H9 (cell line): ENCODE measurements around the gene STX2. TPM values are rescaled to one million over a fixed set of nuclear protein-coding genes. Genes with fewer than 3 reads are reported as not detected.
"Not testable (repeated sequence)": the region's sequence is repeated elsewhere in the genome, so short reads cannot be mapped to it uniquely, and the experiment has no call there.

Experiments used
- DNase-seq: peaks from one replicate; pipeline ENCODE4 v3.0.0-alpha.2; 2017
- H2AFZ ChIP-seq: one replicate; pipeline ENCODE4 v1.6.1; 2013; ENCODE audit warnings: mild to moderate bottlenecking, low read length, control low read depth, moderate library complexity
- H2AK5ac ChIP-seq: 2 replicates; pipeline ENCODE4 v1.6.1; 2013; ENCODE audit warnings: low read length, control low read depth, mixed read lengths; ENCODE audit not compliant: insufficient read length
- H2BK120ac ChIP-seq: one replicate; pipeline ENCODE4 v1.6.1; 2013; ENCODE audit warnings: low read depth, mild to moderate bottlenecking, low read length, control low read depth, inconsistent platforms; ENCODE audit not compliant: poor library complexity, severe bottlenecking
- H2BK12ac ChIP-seq: 2 replicates; pipeline ENCODE4 v1.6.1; 2013; ENCODE audit warnings: low read length, control low read depth, mixed read lengths, low read depth; ENCODE audit not compliant: insufficient read length
- H2BK15ac ChIP-seq: 2 replicates; pipeline ENCODE4 v1.6.1; 2013; ENCODE audit warnings: low read depth, low read length, control low read depth
- H2BK20ac ChIP-seq: one replicate; pipeline ENCODE4 v1.6.1; 2013; ENCODE audit warnings: low read depth, mild to moderate bottlenecking, low read length, control low read depth, inconsistent platforms; ENCODE audit not compliant: poor library complexity, severe bottlenecking
- H2BK5ac ChIP-seq: 2 replicates; pipeline ENCODE4 v1.6.1; 2013; ENCODE audit warnings: low read length, control low read depth, mixed read lengths; ENCODE audit not compliant: insufficient read length
- H3K14ac ChIP-seq: 2 replicates; pipeline ENCODE4 v1.6.1; 2013; ENCODE audit warnings: low read length, control low read depth; ENCODE audit not compliant: insufficient read depth
- H3K18ac ChIP-seq: 2 replicates; pipeline ENCODE4 v1.6.1; 2013; ENCODE audit warnings: low read depth, mild to moderate bottlenecking, mixed read lengths, low read length, control low read depth; ENCODE audit not compliant: insufficient read length
- H3K23ac ChIP-seq: 2 replicates; pipeline ENCODE4 v1.6.1; 2013; ENCODE audit warnings: low read length, control low read depth, mixed read lengths, low read depth; ENCODE audit not compliant: insufficient read length
- H3K23me2 ChIP-seq: 2 replicates; pipeline ENCODE4 v1.6.1; 2013; ENCODE audit warnings: low read depth, mild to moderate bottlenecking, mixed read lengths, low read length, control low read depth; ENCODE audit not compliant: insufficient read length, poor library complexity, severe bottlenecking
- H3K27ac ChIP-seq: 2 replicates; pipeline ENCODE4 v1.5.1; 2013; ENCODE audit warnings: low read length, control low read depth, mixed read lengths, low read depth; ENCODE audit not compliant: insufficient read length
- H3K27me3 ChIP-seq: 2 replicates; pipeline ENCODE4 v1.6.1; 2013; ENCODE audit warnings: low read length, control low read depth, inconsistent platforms; ENCODE audit not compliant: insufficient read depth
- H3K4ac ChIP-seq: 2 replicates; pipeline ENCODE4 v1.6.1; 2013; ENCODE audit warnings: low read depth, mild to moderate bottlenecking, control low read depth, inconsistent platforms, low read length, moderate library complexity
- H3K4me1 ChIP-seq: 2 replicates; pipeline ENCODE4 v1.6.1; 2013; ENCODE audit warnings: low read length, control low read depth, inconsistent platforms; ENCODE audit not compliant: insufficient read depth
- H3K4me2 ChIP-seq: 2 replicates; pipeline ENCODE4 v1.6.1; 2013; ENCODE audit warnings: low read length, control low read depth, mixed read lengths; ENCODE audit not compliant: insufficient read length, insufficient read depth
- H3K56ac ChIP-seq: 2 replicates; pipeline ENCODE4 v1.6.1; 2013; ENCODE audit warnings: low read depth, mild to moderate bottlenecking, mixed read lengths, low read length, control low read depth; ENCODE audit not compliant: insufficient read length
- H3K79me1 ChIP-seq: 2 replicates; pipeline ENCODE4 v1.6.1; 2013; ENCODE audit warnings: low read depth, mild to moderate bottlenecking, moderate library complexity, low read length, control low read depth, inconsistent platforms; ENCODE audit not compliant: insufficient read depth, poor library complexity, severe bottlenecking
- H3K79me2 ChIP-seq: 2 replicates; pipeline ENCODE4 v1.6.1; 2013; ENCODE audit warnings: low read length, control low read depth, inconsistent platforms; ENCODE audit not compliant: insufficient read depth
- H3K9ac ChIP-seq: 2 replicates; pipeline ENCODE4 v1.6.1; 2013; ENCODE audit warnings: low read length, control low read depth, mixed read lengths; ENCODE audit not compliant: insufficient read length; ENCODE audit errors: extremely low read depth
- H3K9me3 ChIP-seq: one replicate; pipeline ENCODE4 v1.6.1; 2013; ENCODE audit warnings: low read depth, low read length, inconsistent platforms; ENCODE audit not compliant: control insufficient read depth
- H3T11ph ChIP-seq: one replicate; pipeline ENCODE4 v1.6.1; 2013; ENCODE audit warnings: mild to moderate bottlenecking, low read length, control low read depth, inconsistent platforms
- H4K20me1 ChIP-seq: one replicate; pipeline ENCODE4 v1.6.1; 2013; ENCODE audit not compliant: control insufficient read depth, insufficient read length, insufficient read depth
- H4K5ac ChIP-seq: 2 replicates; pipeline ENCODE4 v1.6.1; 2013; ENCODE audit warnings: low read depth, mild to moderate bottlenecking, mixed read lengths, low read length, control low read depth; ENCODE audit not compliant: insufficient read length
- H4K8ac ChIP-seq: replicated peaks from 2 replicates; pipeline ENCODE4 v1.6.1; 2013; ENCODE audit warnings: low read length, control low read depth, mixed read lengths, low read depth; ENCODE audit not compliant: insufficient read length
- H4K91ac ChIP-seq: 2 replicates; pipeline ENCODE4 v1.6.1; 2013; ENCODE audit warnings: low read depth, mild to moderate bottlenecking, moderate library complexity, mixed read lengths, low read length, control low read depth; ENCODE audit not compliant: insufficient read length
- H3K27ac Mint-ChIP-seq, 3 experiments: 2 replicates in 2 of 3; 3 replicates in 1 of 3; pipeline ENCODE4 v1.8.0; 2020 to 2021; ENCODE audit warnings: mixed read lengths in 3 of 3, mild to moderate bottlenecking in 1 of 3, moderate library complexity in 1 of 3
- H3K27me3 Mint-ChIP-seq: 2 replicates; pipeline ENCODE4 v1.8.0; 2021; ENCODE audit warnings: low read depth, mild to moderate bottlenecking, moderate library complexity, mixed read lengths
- H3K36me3 Mint-ChIP-seq, 3 experiments: 2 replicates in 2 of 3; 3 replicates in 1 of 3; pipeline ENCODE4 v1.8.0; 2020 to 2021; ENCODE audit warnings: low read depth in 3 of 3, mixed read lengths in 3 of 3; ENCODE audit not compliant: insufficient read depth in 1 of 3
- H3K4me1 Mint-ChIP-seq, 2 experiments: 2 replicates each; pipeline ENCODE4 v1.8.0; 2020; ENCODE audit warnings: mixed read lengths in 2 of 2
- H3K4me3 Mint-ChIP-seq, 2 experiments: 2 replicates in 1 of 2; 3 replicates in 1 of 2; pipeline ENCODE4 v1.8.0; 2020 to 2021; ENCODE audit warnings: mild to moderate bottlenecking in 2 of 2, mixed read lengths in 2 of 2, moderate library complexity in 1 of 2
- H3K9me3 Mint-ChIP-seq, 2 experiments: 2 replicates in 1 of 2; 3 replicates in 1 of 2; pipeline ENCODE4 v1.8.0; 2020; ENCODE audit warnings: mild to moderate bottlenecking in 2 of 2, mixed read lengths in 2 of 2, moderate library complexity in 1 of 2
- WGBS: extraction: QIAGEN DNeasy Blood & Tissue Kit; methylation state at CpG from one replicate; pipeline ENCODE4 v1.1.7; 2013; ENCODE audit warnings: missing lambda C conversion rate, low lambda C conversion rate, mixed read lengths; ENCODE audit not compliant: insufficient read length; ENCODE audit errors: extremely low coverage; 5-methylcytosine and 5-hydroxymethylcytosine counted together
- total RNA-seq: library from RNA; stranded (reverse); gene quantifications from 2 replicates; pipeline ENCODE4 v1.2.1, GENCODE V29; 2021
- TF ChIP-seq, protein P1 (sequence below): fragments of 200-600 bp; sonication (generic); conservative IDR thresholded peaks from 3 replicates; pipeline ENCODE4 v1.8.0; 2021; ENCODE audit warnings: antibody characterized with exemption, mild to moderate bottlenecking

The STX2 gene
- total RNA-seq, 1 experiment from 2014 or later: 19.4 TPM

DNA sequence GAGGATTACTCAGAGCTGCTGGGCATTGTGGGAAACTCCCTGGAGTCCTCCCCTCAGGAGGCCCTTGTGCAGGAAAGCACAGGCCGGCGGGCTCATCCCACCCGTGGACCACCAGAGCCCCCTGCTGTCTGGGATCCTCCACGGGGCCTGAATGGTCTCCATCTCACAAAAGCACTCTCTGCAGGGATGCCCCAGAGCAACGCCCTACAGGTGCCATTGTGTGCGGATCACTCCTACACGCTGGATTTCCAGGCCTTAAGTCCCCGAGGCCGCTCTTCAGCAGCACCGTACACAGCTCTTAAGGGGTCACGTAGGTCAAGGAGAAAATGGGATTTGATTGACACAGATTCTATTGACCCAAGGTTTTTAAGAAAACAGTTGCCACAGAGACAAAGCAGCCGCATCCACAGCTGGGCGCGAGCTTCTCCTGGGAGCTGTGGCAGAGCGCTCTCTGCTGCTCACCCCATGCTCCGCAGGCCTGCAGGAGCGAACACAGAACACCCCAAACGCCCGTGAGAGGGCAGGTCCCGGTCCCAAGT, 86.3 kb downstream of the STX2 start:
- TF ChIP-seq, protein P1, sequence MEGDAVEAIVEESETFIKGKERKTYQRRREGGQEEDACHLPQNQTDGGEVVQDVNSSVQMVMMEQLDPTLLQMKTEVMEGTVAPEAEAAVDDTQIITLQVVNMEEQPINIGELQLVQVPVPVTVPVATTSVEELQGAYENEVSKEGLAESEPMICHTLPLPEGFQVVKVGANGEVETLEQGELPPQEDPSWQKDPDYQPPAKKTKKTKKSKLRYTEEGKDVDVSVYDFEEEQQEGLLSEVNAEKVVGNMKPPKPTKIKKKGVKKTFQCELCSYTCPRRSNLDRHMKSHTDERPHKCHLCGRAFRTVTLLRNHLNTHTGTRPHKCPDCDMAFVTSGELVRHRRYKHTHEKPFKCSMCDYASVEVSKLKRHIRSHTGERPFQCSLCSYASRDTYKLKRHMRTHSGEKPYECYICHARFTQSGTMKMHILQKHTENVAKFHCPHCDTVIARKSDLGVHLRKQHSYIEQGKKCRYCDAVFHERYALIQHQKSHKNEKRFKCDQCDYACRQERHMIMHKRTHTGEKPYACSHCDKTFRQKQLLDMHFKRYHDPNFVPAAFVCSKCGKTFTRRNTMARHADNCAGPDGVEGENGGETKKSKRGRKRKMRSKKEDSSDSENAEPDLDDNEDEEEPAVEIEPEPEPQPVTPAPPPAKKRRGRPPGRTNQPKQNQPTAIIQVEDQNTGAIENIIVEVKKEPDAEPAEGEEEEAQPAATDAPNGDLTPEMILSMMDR: peak; percentile 62
- H3K27ac Mint-ChIP-seq: no peak overlapping the region
- Histone ChIP-seq H2BK120ac (no peak overlapping the region), H2AK5ac (no peak overlapping the region), H3K4me2 (no peak overlapping the region), H3T11ph (no peak overlapping the region), H2BK5ac (no peak overlapping the region), H3K9ac (no peak overlapping the region), H3K27ac (no peak overlapping the region), H2AFZ (no peak overlapping the region), H3K79me2 (no peaks in the 10 kb centered on the region), H3K23me2 (no peaks in the 10 kb centered on the region), H3K23ac (no peak overlapping the region), H4K91ac (no peak overlapping the region), H2BK15ac (no peak overlapping the region), H2BK20ac (no peak overlapping the region), H3K14ac (no peak overlapping the region), H3K18ac (no peak overlapping the region), H3K79me1 (no peaks in the 10 kb centered on the region), H4K8ac (no peak overlapping the region), H4K5ac (no peak overlapping the region), H3K4me1 (0 out of 2 replicates have a peak, but pooled peaks cover 2% of the 10 kb centered on the region), H2BK12ac (no peak overlapping the region), H3K4ac (no peak overlapping the region), H4K20me1 (no peaks in the 10 kb centered on the region), H3K56ac (no peak overlapping the region), H3K9me3 (no peaks in the 10 kb centered on the region), H3K27me3 (no peaks in the 10 kb centered on the region)
- no peak overlapping the region for H3K4me3 Mint-ChIP-seq
- no peaks in the 10 kb centered on the region for H3K36me3 Mint-ChIP-seq
- peaks cover 0 to 2% of the 10 kb centered on the region in 2 experiments; a peak in 1 of 4 replicates for H3K4me1 Mint-ChIP-seq
- peak; percentile 70 for DNase-seq
- H3K27me3 Mint-ChIP-seq: peaks cover 13% of the 10 kb centered on the region
- no CpG with 5 or more reads among the region's 20 CpGs for WGBS
- no peaks in the 10 kb centered on the region for H3K9me3 Mint-ChIP-seq

DNA sequence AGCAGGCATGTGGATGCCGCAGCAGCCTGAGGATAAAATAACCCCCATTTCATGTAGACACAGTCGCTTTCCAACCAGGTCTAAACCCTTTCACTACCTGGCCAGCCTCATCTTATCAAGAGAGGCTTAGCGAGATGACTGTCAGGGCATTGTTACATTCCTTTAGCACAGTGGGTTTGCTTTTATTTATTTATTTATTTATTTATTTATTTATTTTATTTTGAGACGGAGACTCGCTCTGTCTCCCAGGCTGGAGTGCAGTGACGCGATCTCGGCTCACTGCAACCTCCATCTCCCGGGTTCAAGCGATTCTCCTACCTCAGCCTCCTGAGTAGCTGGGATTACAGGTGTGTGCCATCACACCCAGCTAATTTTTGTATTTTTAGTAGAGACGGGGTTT, 87.0 kb downstream of the STX2 start:
- not testable (repeated sequence) for H4K8ac ChIP-seq, H3K9me3 ChIP-seq, H2BK15ac ChIP-seq, H3K79me1 ChIP-seq, H3K79me2 ChIP-seq, H2BK120ac ChIP-seq, H3K23me2 ChIP-seq, H2BK20ac ChIP-seq, H4K91ac ChIP-seq, H3K27me3 ChIP-seq, H2BK12ac ChIP-seq, H3K4me3 Mint-ChIP-seq, H3K36me3 Mint-ChIP-seq, H2AFZ ChIP-seq, H3K4me1 ChIP-seq, H3K4me2 ChIP-seq, H3K27ac ChIP-seq, DNase-seq, H3K9ac ChIP-seq, H3K4me1 Mint-ChIP-seq, H3K9me3 Mint-ChIP-seq, H3K4ac ChIP-seq, H2BK5ac ChIP-seq, H2AK5ac ChIP-seq, H3K18ac ChIP-seq, H4K20me1 ChIP-seq, H4K5ac ChIP-seq, H3K23ac ChIP-seq, H3T11ph ChIP-seq, H3K27ac Mint-ChIP-seq, H3K56ac ChIP-seq
- H3K14ac ChIP-seq: peak overlapping the region; percentile 66
- WGBS: no CpG with 5 or more reads among the region's 11 CpGs
- peaks cover 13% of the 10 kb centered on the region for H3K27me3 Mint-ChIP-seq
